Parathyroid adenoma (tissue), 2 donors: ENCODE measurements around the gene PCBD1.

ENCODE experiments used
- H2AFZ ChIP-seq: fragments of 300-600 bp; sonication (generic); one replicate; pipeline ENCODE4 v1.7.0; 2017; ENCODE audit warnings: antibody characterized with exemption, mild to moderate bottlenecking
- H3K27ac ChIP-seq: fragments of 300-600 bp; sonication (generic); one replicate; pipeline ENCODE4 v1.7.0; 2017
- H3K27me3 ChIP-seq: fragments of 300-600 bp; sonication (generic); one replicate; pipeline ENCODE4 v1.7.0; 2017; ENCODE audit warnings: low read length; ENCODE audit not compliant: control insufficient read depth, insufficient read depth
- H3K36me3 ChIP-seq: fragments of 300-600 bp; sonication (generic); one replicate; pipeline ENCODE4 v1.7.0; 2017; ENCODE audit warnings: low read length; ENCODE audit not compliant: control insufficient read depth, insufficient read depth
- H3K4me1 ChIP-seq: fragments of 300-600 bp; sonication (generic); one replicate; pipeline ENCODE4 v1.7.0; 2017; ENCODE audit warnings: control low read depth
- H3K4me2 ChIP-seq: fragments of 300-600 bp; sonication (generic); one replicate; pipeline ENCODE4 v1.7.0; 2017; ENCODE audit warnings: low read length
- H3K4me3 ChIP-seq: fragments of 300-600 bp; sonication (generic); one replicate; pipeline ENCODE4 v1.7.0; 2017; ENCODE audit warnings: low read depth, low read length
- H3K79me2 ChIP-seq: fragments of 300-600 bp; sonication (generic); one replicate; pipeline ENCODE4 v1.7.0; 2017; ENCODE audit warnings: control low read depth
- H3K9ac ChIP-seq: fragments of 300-600 bp; sonication (generic); one replicate; pipeline ENCODE4 v1.7.0; 2017; ENCODE audit warnings: mild to moderate bottlenecking
- H3K9me3 ChIP-seq: fragments of 300-600 bp; sonication (generic); one replicate; pipeline ENCODE4 v1.7.0; 2017; ENCODE audit warnings: low read length; ENCODE audit not compliant: control insufficient read depth
- TF ChIP-seq, protein P1 (sequence below): fragments of 300-600 bp; sonication (generic); IDR thresholded peaks from one replicate; pipeline ENCODE4 v1.7.0; 2017; ENCODE audit warnings: antibody characterized with exemption, mild to moderate bottlenecking
- donor health status: primary hyperparathyroidism.

Gene PCBD1

DNA sequence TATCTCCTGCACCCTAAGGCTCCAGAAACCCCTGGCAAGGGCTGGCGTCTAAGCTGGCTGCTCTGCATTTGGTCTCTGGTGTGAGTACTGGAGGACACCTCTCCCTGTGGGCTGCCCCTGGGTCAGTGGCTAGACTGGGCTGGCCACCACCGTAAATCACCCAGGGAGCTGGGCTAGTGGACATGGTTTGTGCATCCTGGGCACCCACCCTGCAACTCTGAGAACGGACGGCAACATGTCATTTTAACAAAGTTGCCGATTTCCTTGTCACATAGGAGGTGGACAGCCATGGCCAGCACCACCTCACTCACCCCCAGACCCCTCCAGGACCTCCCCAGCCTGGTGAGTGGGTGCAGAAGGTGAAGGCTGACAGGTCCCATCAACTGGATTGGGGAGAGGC is 26.8 kb upstream of the PCBD1 start:
- Histone ChIP-seq H3K4me1 (no peaks in the 10 kb centered on the region), H3K9ac (no peak overlapping the region), H3K79me2 (no peaks in the 10 kb centered on the region), H3K27ac (no peak overlapping the region), H3K4me2 (no peak overlapping the region), H3K4me3 (no peak overlapping the region), H3K36me3 (no peaks in the 10 kb centered on the region), H3K9me3 (no peaks in the 10 kb centered on the region), H2AFZ (no peak overlapping the region), H3K27me3 (no peaks in the 10 kb centered on the region)
- TF ChIP-seq, protein P1, sequence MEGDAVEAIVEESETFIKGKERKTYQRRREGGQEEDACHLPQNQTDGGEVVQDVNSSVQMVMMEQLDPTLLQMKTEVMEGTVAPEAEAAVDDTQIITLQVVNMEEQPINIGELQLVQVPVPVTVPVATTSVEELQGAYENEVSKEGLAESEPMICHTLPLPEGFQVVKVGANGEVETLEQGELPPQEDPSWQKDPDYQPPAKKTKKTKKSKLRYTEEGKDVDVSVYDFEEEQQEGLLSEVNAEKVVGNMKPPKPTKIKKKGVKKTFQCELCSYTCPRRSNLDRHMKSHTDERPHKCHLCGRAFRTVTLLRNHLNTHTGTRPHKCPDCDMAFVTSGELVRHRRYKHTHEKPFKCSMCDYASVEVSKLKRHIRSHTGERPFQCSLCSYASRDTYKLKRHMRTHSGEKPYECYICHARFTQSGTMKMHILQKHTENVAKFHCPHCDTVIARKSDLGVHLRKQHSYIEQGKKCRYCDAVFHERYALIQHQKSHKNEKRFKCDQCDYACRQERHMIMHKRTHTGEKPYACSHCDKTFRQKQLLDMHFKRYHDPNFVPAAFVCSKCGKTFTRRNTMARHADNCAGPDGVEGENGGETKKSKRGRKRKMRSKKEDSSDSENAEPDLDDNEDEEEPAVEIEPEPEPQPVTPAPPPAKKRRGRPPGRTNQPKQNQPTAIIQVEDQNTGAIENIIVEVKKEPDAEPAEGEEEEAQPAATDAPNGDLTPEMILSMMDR: no peak

- H3K9me3 ChIP-seq: no peaks in the 10 kb centered on the region
- H3K36me3 ChIP-seq: no peaks in the 10 kb centered on the region
- H3K79me2 ChIP-seq: no peaks in the 10 kb centered on the region
- no peaks in the 10 kb centered on the region for H3K27me3 ChIP-seq
- H3K4me1 ChIP-seq: no peaks in the 10 kb centered on the region
- no peak overlapping the region for H3K4me3 ChIP-seq
- H2AFZ ChIP-seq: no peak overlapping the region
- no peak overlapping the region for H3K27ac ChIP-seq
- H3K4me2 ChIP-seq: no peak overlapping the region
- no peak overlapping the region for H3K9ac ChIP-seq
- TF ChIP-seq, protein P1: no peak
Measured at GRCh38 chr10:70914316-70914864, 26.0 kb upstream of the PCBD1 start.

GRCh38 chr10:70913893-70914240 is 25.5 kb upstream of the PCBD1 start:
- H3K27me3 ChIP-seq: no peaks in the 10 kb centered on the region
- TF ChIP-seq, protein P1: no peak
- no peak overlapping the region for H3K27ac ChIP-seq
- no peak overlapping the region for H3K4me3 ChIP-seq
- no peak overlapping the region for H3K9ac ChIP-seq
- H3K79me2 ChIP-seq: no peaks in the 10 kb centered on the region
- no peaks in the 10 kb centered on the region for H3K9me3 ChIP-seq
- H3K36me3 ChIP-seq: no peaks in the 10 kb centered on the region
- no peak overlapping the region for H2AFZ ChIP-seq
- no peak overlapping the region for H3K4me2 ChIP-seq
- H3K4me1 ChIP-seq: no peaks in the 10 kb centered on the region

DNA sequence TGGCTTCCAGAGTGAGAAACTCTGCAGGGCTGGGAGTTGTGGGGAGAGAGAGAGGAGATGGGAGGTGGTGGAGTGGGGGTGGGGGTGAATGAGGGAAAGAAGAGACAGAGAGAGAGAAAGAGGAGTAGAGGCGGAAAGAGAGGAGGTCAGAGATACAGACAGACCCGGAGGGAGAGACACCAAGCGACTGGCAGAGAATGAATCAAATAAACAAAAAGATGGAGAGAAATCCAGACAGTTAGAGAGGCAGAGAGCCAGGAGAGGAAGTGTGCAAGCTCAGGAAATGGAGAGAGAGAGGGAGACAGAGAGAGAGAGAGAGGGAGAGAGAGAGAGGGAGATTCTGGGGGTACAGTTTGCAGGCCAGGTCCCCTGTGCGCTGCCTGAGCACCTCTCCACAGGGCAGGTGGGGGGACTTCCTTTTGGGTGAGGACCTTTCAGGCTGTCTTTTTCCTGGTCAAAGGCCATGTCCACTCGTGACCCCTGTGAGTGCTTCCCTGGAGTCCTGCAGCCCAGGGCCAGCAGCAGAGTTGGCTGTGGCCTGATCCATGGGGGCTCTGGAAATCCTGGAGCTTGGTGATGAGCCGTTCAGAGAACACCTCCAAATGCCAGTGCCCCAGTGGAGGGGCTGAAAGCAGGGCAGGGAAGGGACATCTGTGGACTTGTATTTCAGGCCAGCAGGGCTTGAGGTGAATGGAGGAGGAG is 25.0 kb upstream of the PCBD1 start:
- TF ChIP-seq, protein P1: no peak

GRCh38 chr10:70912556-70912955 is 24.2 kb upstream of the PCBD1 start:
- no peaks in the 10 kb centered on the region for H3K27me3 ChIP-seq
- H3K4me2 ChIP-seq: no peak overlapping the region
- H3K36me3 ChIP-seq: no peaks in the 10 kb centered on the region
- H3K27ac ChIP-seq: no peak overlapping the region
- H2AFZ ChIP-seq: no peak overlapping the region
- H3K4me1 ChIP-seq: no peaks in the 10 kb centered on the region
- no peaks in the 10 kb centered on the region for H3K9me3 ChIP-seq
- H3K79me2 ChIP-seq: no peaks in the 10 kb centered on the region
- no peak overlapping the region for H3K4me3 ChIP-seq
- TF ChIP-seq, protein P1: no peak
- H3K9ac ChIP-seq: no peak overlapping the region

More for the DNA sequence above, 25.0 kb upstream of the PCBD1 start:
- H3K27ac ChIP-seq: no peak overlapping the region
- no peak overlapping the region for H3K4me3 ChIP-seq
- no peak overlapping the region for H3K4me2 ChIP-seq
- no peaks in the 10 kb centered on the region for H3K27me3 ChIP-seq
- H3K9me3 ChIP-seq: no peaks in the 10 kb centered on the region
- no peaks in the 10 kb centered on the region for H3K4me1 ChIP-seq
- H3K79me2 ChIP-seq: no peaks in the 10 kb centered on the region
- no peak overlapping the region for H3K9ac ChIP-seq
- H3K36me3 ChIP-seq: no peaks in the 10 kb centered on the region
- no peak overlapping the region for H2AFZ ChIP-seq
